GM04503 (cell line): ENCODE data around the gene AFF3.
A peak's percentile ranks its signal among the peaks of the same experiment; 100 is the strongest.

Source experiments
- DNase-seq: peaks from one replicate; pipeline ENCODE4 v3.0.0-alpha.2; 2012; ENCODE audit warnings: low read depth

The AFF3 gene

GRCh38 chr2:100043081-100043890, 99.1 kb downstream of the AFF3 start:
- no peak for DNase-seq

- DNase-seq, result no peak
Observed at GRCh38 chr2:100042562-100042961, 99.8 kb downstream of the AFF3 start.

- DNase-seq, result no peak
Observed at GRCh38 chr2:100041946-100042345, 100.4 kb downstream of the AFF3 start.

- DNase-seq, result no peak
Observed at GRCh38 chr2:100041385-100041784, 101.0 kb downstream of the AFF3 start.

GRCh38 chr2:100040906-100041305, 101.5 kb downstream of the AFF3 start:
- no peak for DNase-seq

GRCh38 chr2:100039291-100039980, 103.0 kb downstream of the AFF3 start:
- DNase-seq, result no peak

- no peak for DNase-seq
Observed at GRCh38 chr2:100038011-100038410, 104.4 kb downstream of the AFF3 start.

GRCh38 chr2:100036793-100037192, 105.6 kb downstream of the AFF3 start:
- no peak for DNase-seq

GRCh38 chr2:100036026-100036425, 106.4 kb downstream of the AFF3 start:
- DNase-seq, result no peak

- DNase-seq, result no peak
Observed at GRCh38 chr2:100034431-100034830, 108.0 kb downstream of the AFF3 start.

- DNase-seq, result no peak
Observed at GRCh38 chr2:100033976-100034375, 108.4 kb downstream of the AFF3 start.

GRCh38 chr2:100031604-100032003, 110.8 kb downstream of the AFF3 start:
- DNase-seq, result no peak

- DNase-seq, result no peak
Observed at GRCh38 chr2:100029460-100029859, 112.9 kb downstream of the AFF3 start.

GRCh38 chr2:100021791-100022340, 120.5 kb downstream of the AFF3 start:
- no peak for DNase-seq

GRCh38 chr2:100019499-100019898, 122.9 kb downstream of the AFF3 start:
- DNase-seq, result no peak

- no peak for DNase-seq
Observed at GRCh38 chr2:100018341-100019193, 123.8 kb downstream of the AFF3 start.

GRCh38 chr2:100017633-100018032, 124.8 kb downstream of the AFF3 start:
- DNase-seq, result peak; percentile 75

- DNase-seq, result no peak
Observed at GRCh38 chr2:100016756-100017155, 125.6 kb downstream of the AFF3 start.

- DNase-seq, result no peak
Observed at GRCh38 chr2:100015849-100016248, 126.5 kb downstream of the AFF3 start.

GRCh38 chr2:100013892-100014677, 128.3 kb downstream of the AFF3 start:
- peak; percentile 93 for DNase-seq

- no peak for DNase-seq
Observed at GRCh38 chr2:100012561-100012960, 129.8 kb downstream of the AFF3 start.
